Measurements from ENCODE around the gene OSBPL10. TPM values are rescaled to one million over a fixed set of nuclear protein-coding genes. Genes with fewer than 3 reads are reported as not detected.
"Not testable (repeated sequence)": the region's sequence is repeated elsewhere in the genome, so short reads cannot be mapped to it uniquely, and the experiment has no call there.

The OSBPL10 gene
- total RNA-seq, 2 donors from 2014 or later, result 23.8 to 33.6 TPM

DNA sequence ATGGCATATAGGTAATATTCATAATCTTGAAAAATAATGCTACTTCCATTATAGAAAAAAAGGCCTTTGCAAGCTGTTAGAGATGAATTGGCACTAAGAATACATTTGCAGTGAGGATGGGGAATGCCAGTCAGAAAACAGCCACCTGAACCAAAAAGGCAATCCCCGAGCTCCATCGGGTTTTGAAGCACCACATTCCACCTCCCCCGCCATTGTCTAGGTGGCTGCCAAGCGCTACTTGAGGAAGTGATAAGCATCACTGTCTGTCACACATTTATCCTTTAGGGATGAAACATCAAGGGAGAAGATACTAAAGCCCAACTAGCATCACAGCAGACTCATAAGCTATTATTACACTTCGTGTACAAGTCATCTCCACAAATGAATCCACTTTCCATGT, 112.8 kb downstream of the OSBPL10 start:
- Mint-ChIP-seq H3K27ac (no peak overlapping the region), H3K4me1 (peaks cover 12% of the 10 kb centered on the region), H3K27me3 (ENCODE audit: insufficient read depth) (no peaks in the 10 kb centered on the region), H3K9me3 (peaks cover 11% of the 10 kb centered on the region), H3K36me3 (ENCODE audit: low read depth) (peaks cover 17% of the 10 kb centered on the region), H3K4me3 (no peak overlapping the region)
- Histone ChIP-seq H3K4me1 (ENCODE audit: control insufficient read depth, insufficient read depth, low read length) (no peaks in the 10 kb centered on the region), H3K9ac (ENCODE audit: extremely low read depth, low read length, poor library complexity, severe bottlenecking) (no peak overlapping the region), H3K27ac (ENCODE audit: low read depth, low read length) (no peak overlapping the region), H3K36me3 (ENCODE audit: control insufficient read depth, insufficient read depth, low read length) (no peaks in the 10 kb centered on the region), H3K27me3 (ENCODE audit: control insufficient read depth, insufficient read depth, low read length, poor library complexity, severe bottlenecking) (no peaks in the 10 kb centered on the region), H3K4me3 (ENCODE audit: low read length) (no peak overlapping the region), H3K9me3 (ENCODE audit: control insufficient read depth, low read length) (no peaks in the 10 kb centered on the region)
- no peak for TF ChIP-seq CTCF (conservative IDR thresholded peaks at IDR 0.05)
- WGBS, 2 experiments (ENCODE audit: insufficient coverage in 1 of 2, insufficient read length in 1 of 2), result 82 to 87% methylated on average over 3 to 5 of the region's 5 CpGs
- DNase-seq, result no peak

DNA sequence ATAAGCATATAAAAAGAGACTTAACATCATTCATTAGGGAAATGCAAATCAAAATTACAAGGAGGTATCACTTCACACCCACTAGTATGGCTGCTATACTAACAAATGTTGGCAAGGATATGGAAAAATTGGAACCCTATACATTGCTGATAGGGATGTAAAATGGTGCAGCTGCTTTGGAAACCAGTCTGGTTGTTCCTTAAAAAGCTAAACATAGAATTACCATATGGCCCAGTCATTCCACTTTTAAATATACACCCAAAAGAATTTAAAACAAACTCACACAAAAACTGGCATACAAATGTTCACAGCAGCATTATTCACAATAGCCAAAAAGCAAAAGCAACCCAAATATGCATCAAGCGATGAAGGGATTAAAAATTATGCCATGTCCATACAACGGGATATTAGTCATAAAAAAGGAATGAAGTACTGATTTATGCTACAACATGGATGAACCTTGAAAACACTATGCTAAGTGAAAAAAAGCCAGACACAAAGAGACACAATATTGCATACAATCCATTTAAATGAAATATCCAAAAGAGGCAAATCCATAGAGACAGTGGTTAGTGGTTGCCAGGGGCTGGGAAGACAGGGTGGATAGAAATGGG, 118.3 kb downstream of the OSBPL10 start:
- Mint-ChIP-seq H3K27me3 (ENCODE audit: insufficient read depth) (no peaks in the 10 kb centered on the region), H3K9me3 (no peaks in the 10 kb centered on the region), H3K4me1 (peaks cover 10% of the 10 kb centered on the region), H3K36me3 (ENCODE audit: low read depth) (peaks cover 4% of the 10 kb centered on the region), H3K27ac (no peak overlapping the region), H3K4me3 (no peak overlapping the region)
- Histone ChIP-seq H3K4me3 (ENCODE audit: low read length) (no peak overlapping the region), H3K27me3 (ENCODE audit: control insufficient read depth, insufficient read depth, low read length, poor library complexity, severe bottlenecking) (no peaks in the 10 kb centered on the region), H3K27ac (ENCODE audit: low read depth, low read length) (no peak overlapping the region), H3K36me3 (ENCODE audit: control insufficient read depth, insufficient read depth, low read length) (no peaks in the 10 kb centered on the region), H3K9me3 (ENCODE audit: control insufficient read depth, low read length) (no peaks in the 10 kb centered on the region), H3K9ac (ENCODE audit: extremely low read depth, low read length, poor library complexity, severe bottlenecking) (no peak overlapping the region), H3K4me1 (ENCODE audit: control insufficient read depth, insufficient read depth, low read length) (no peaks in the 10 kb centered on the region)
- WGBS, 2 experiments (ENCODE audit: insufficient coverage in 1 of 2, insufficient read length in 1 of 2), result 90 to 96% methylated on average over 2 of the region's 2 CpGs
- no peak for TF ChIP-seq CTCF (conservative IDR thresholded peaks at IDR 0.05)
- no peak for DNase-seq

DNA sequence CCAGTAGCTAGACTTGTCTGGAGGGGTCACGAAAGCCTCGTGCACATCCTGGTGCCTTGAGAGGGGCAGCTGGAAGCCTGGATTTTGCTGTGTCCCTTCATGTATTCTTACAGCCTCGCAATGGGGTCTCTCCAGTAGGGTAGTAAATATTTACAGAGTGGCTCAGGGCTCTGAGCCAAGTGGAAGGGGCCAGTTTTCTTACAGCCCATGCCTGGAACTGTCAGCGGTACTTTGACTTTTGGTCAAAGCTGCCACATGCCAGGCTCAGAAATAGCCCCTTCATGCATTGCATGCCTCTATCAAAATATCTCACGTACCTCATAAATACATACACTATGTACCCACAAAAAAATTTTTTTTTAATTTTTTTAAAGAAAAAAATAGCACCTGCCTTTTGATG, 119.2 kb downstream of the OSBPL10 start:
- Histone ChIP-seq H3K27ac (ENCODE audit: low read depth, low read length) (no peak overlapping the region), H3K27me3 (ENCODE audit: control insufficient read depth, insufficient read depth, low read length, poor library complexity, severe bottlenecking) (no peaks in the 10 kb centered on the region), H3K4me1 (ENCODE audit: control insufficient read depth, insufficient read depth, low read length) (no peaks in the 10 kb centered on the region), H3K36me3 (ENCODE audit: control insufficient read depth, insufficient read depth, low read length) (no peaks in the 10 kb centered on the region), H3K9me3 (ENCODE audit: control insufficient read depth, low read length) (no peaks in the 10 kb centered on the region), H3K9ac (ENCODE audit: extremely low read depth, low read length, poor library complexity, severe bottlenecking) (no peak overlapping the region), H3K4me3 (ENCODE audit: low read length) (no peak overlapping the region)
- Mint-ChIP-seq H3K36me3 (ENCODE audit: low read depth) (peaks cover 4% of the 10 kb centered on the region), H3K27ac (peak overlapping the region; percentile 52), H3K4me1 (peaks cover 9% of the 10 kb centered on the region), H3K4me3 (no peak overlapping the region), H3K9me3 (no peaks in the 10 kb centered on the region), H3K27me3 (ENCODE audit: insufficient read depth) (no peaks in the 10 kb centered on the region)
- 83 to 84% methylated on average over 2 to 5 of the region's 5 CpGs for WGBS, 2 experiments (ENCODE audit: insufficient coverage in 1 of 2, insufficient read length in 1 of 2)
- DNase-seq, result no peak
- no peak for TF ChIP-seq CTCF (conservative IDR thresholded peaks at IDR 0.05)

GRCh38 chr3:31860642-31861041, 120.4 kb downstream of the OSBPL10 start:
- DNase-seq; H3K4me3 ChIP-seq (ENCODE audit: low read length); H3K9me3 ChIP-seq (ENCODE audit: control insufficient read depth, low read length); H3K27ac ChIP-seq (ENCODE audit: low read depth, low read length); H3K9me3 Mint-ChIP-seq; H3K4me3 Mint-ChIP-seq; H3K27me3 ChIP-seq (ENCODE audit: control insufficient read depth, insufficient read depth, low read length, poor library complexity, severe bottlenecking); H3K36me3 ChIP-seq (ENCODE audit: control insufficient read depth, insufficient read depth, low read length); H3K4me1 Mint-ChIP-seq; H3K27me3 Mint-ChIP-seq (ENCODE audit: insufficient read depth); H3K9ac ChIP-seq (ENCODE audit: extremely low read depth, low read length, poor library complexity, severe bottlenecking); H3K27ac Mint-ChIP-seq; H3K4me1 ChIP-seq (ENCODE audit: control insufficient read depth, insufficient read depth, low read length); H3K36me3 Mint-ChIP-seq (ENCODE audit: low read depth): not testable (repeated sequence)
- WGBS, 2 experiments (ENCODE audit: insufficient coverage in 1 of 2, insufficient read length in 1 of 2), result 85 to 92% methylated on average over 2 to 4 of the region's 4 CpGs
